Thyroid gland (tissue), 4 donors: ENCODE measurements around the gene C10orf95.

ENCODE experiments used
- CTCF ChIP-seq, 6 experiments: fragments of 200-600 bp in 3 of 6; fragments of 450-650 bp in 3 of 6; sonication (generic) in 3 of 6; IDR thresholded peaks; one replicate each; pipeline ENCODE4 v1.5.1; 2016 to 2019; ENCODE audit warnings: antibody characterized with exemption in 6 of 6, mild to moderate bottlenecking in 2 of 6, inconsistent platforms in 1 of 6, moderate library complexity in 1 of 6
- POLR2A ChIP-seq, 2 donors: fragments of 450-650 bp; IDR thresholded peaks; one replicate each; pipeline ENCODE4 v1.6.1; 2017; ENCODE audit warnings: antibody characterized with exemption in 2 of 2, mild to moderate bottlenecking in 2 of 2, moderate library complexity in 1 of 2

GRCh38 chr10:102492983-102493382 is 41.6 kb upstream of the C10orf95 start:
- TF ChIP-seq POLR2A (IDR thresholded peaks at IDR 0.05) (no peak), CTCF (IDR thresholded peaks at IDR 0.05) (no peak)
